Measurements from ENCODE around the gene GRIK1.

- TF ChIP-seq, protein P1, sequence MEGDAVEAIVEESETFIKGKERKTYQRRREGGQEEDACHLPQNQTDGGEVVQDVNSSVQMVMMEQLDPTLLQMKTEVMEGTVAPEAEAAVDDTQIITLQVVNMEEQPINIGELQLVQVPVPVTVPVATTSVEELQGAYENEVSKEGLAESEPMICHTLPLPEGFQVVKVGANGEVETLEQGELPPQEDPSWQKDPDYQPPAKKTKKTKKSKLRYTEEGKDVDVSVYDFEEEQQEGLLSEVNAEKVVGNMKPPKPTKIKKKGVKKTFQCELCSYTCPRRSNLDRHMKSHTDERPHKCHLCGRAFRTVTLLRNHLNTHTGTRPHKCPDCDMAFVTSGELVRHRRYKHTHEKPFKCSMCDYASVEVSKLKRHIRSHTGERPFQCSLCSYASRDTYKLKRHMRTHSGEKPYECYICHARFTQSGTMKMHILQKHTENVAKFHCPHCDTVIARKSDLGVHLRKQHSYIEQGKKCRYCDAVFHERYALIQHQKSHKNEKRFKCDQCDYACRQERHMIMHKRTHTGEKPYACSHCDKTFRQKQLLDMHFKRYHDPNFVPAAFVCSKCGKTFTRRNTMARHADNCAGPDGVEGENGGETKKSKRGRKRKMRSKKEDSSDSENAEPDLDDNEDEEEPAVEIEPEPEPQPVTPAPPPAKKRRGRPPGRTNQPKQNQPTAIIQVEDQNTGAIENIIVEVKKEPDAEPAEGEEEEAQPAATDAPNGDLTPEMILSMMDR (IDR thresholded peaks at IDR 0.05), result no peak
- no peak for TF ChIP-seq POLR2A (IDR thresholded peaks at IDR 0.05)
Measured at GRCh38 chr21:29704719-29705118, 235.1 kb downstream of the GRIK1 start.

Measured in Peyer's patch (tissue), 4 donors.